ENCODE results near the gene FBXW5. TPM values are rescaled to one million over a fixed set of nuclear protein-coding genes. Genes with fewer than 3 reads are reported as not detected.

FBXW5 gene
- total RNA-seq, 1 experiment from 2014 or later: 88.0 TPM

- H3K4me3 ChIP-seq (replicated peaks in 1 of 2; ENCODE audit: low read depth in 1 of 2, low read length in 2 of 2): no peak overlapping the region
- H3K27me3 ChIP-seq (ENCODE audit: insufficient read depth, low read length): no peaks in the 10 kb centered on the region
- no peak overlapping the region for H3K9ac ChIP-seq (ENCODE audit: low read length)
- ChIA-PET CTCF (no interaction called here), POLR2A (no interaction called here), RAD21 (ENCODE audit: low non-redundant PET in 1 of 2, low total read pairs in 2 of 2, uncharacterized antibody in 2 of 2, unreplicated experiment in 2 of 2) (no interaction called here)
- no TSS peak for BruUV-seq (replicated peaks)
- intact Hi-C loops (cut with micrococcal nuclease): no loop called here
- peaks cover 37% of the 10 kb centered on the region; the same call in 1 of the 2 replicates for H3K79me2 ChIP-seq (ENCODE audit: insufficient read depth, low read length)
- DNase-seq (ENCODE audit: low read depth, low spot score) (no peak), ATAC-seq (no peak)
- H3K4me1 ChIP-seq (ENCODE audit: control insufficient read depth in 1 of 2, insufficient read depth in 2 of 2, low read length in 2 of 2): peaks cover 9 to 23% of the 10 kb centered on the region in 2 experiments
- no peaks in the 10 kb centered on the region for H3K9me3 ChIP-seq (ENCODE audit: control insufficient read depth in 1 of 2, insufficient read depth in 1 of 2, low read depth in 1 of 2, low read length in 2 of 2)
- TF ChIP-seq CBX3 (IDR thresholded peaks at IDR 0.05; ENCODE audit: low read depth) (no peak), ELF1 (IDR thresholded peaks at IDR 0.05; ENCODE audit: borderline replicate concordance, low read depth) (no peak), SRF (IDR thresholded peaks at IDR 0.05; ENCODE audit: low read depth) (no peak), EZH2 (IDR thresholded peaks at IDR 0.05) (no peak), POLR2AphosphoS5 (IDR thresholded peaks at IDR 0.05; ENCODE audit: low read depth, low read length) (no peak), POLR2A (IDR thresholded peaks at IDR 0.05; ENCODE audit: borderline replicate concordance, extremely low read depth, insufficient read depth, insufficient read length) (no peak), ZNF274 (IDR thresholded peaks at IDR 0.05; ENCODE audit: low read depth, low read length) (no peak), TCF7L2 (IDR thresholded peaks at IDR 0.05; ENCODE audit: borderline replicate concordance, extremely low read depth, insufficient read depth, insufficient read length) (no peak), EGR1 (IDR thresholded peaks at IDR 0.05; ENCODE audit: low read depth) (no peak), ATF3 (IDR thresholded peaks at IDR 0.05) (no peak), ZBTB33 (IDR thresholded peaks at IDR 0.05; ENCODE audit: extremely low read depth, insufficient replicate concordance, low read length) (no peak), REST (IDR thresholded peaks at IDR 0.05; ENCODE audit: low read depth) (no peak), RAD21 (IDR thresholded peaks at IDR 0.05; ENCODE audit: low read depth) (no peak), YY1 (IDR thresholded peaks at IDR 0.05; ENCODE audit: extremely low read depth, insufficient replicate concordance, low read depth, low read length) (no peak), CEBPB (IDR thresholded peaks at IDR 0.05; ENCODE audit: low read depth) (no peak), FOSL1 (IDR thresholded peaks at IDR 0.05; ENCODE audit: low read depth) (no peak), SIN3A (IDR thresholded peaks at IDR 0.05; ENCODE audit: low read depth) (no peak)
- H3K4me2 ChIP-seq (ENCODE audit: low read length): no peak overlapping the region
- H2AFZ ChIP-seq (ENCODE audit: low read depth, low read length, poor library complexity, severe bottlenecking): no peak overlapping the region
- no peak overlapping the region for H3K27ac ChIP-seq (ENCODE audit: low read depth, low read length)
- no peaks in the 10 kb centered on the region for H3K9me2 ChIP-seq (ENCODE audit: insufficient read depth)
- H4K20me1 ChIP-seq (ENCODE audit: insufficient read depth): no peaks in the 10 kb centered on the region
- H3K36me3 ChIP-seq (ENCODE audit: control insufficient read depth in 1 of 2, insufficient read depth in 2 of 2, low read length in 2 of 2): peaks cover 20 to 39% of the 10 kb centered on the region in 2 experiments; a peak in 3 of 4 replicates
Observed at GRCh38 chr9:136903041-136903554, 41.4 kb downstream of the FBXW5 start.

Data from HCT116 (cell line).